Dedifferentiated amniotic fluid mesenchymal stem cell (primary cell): ENCODE data around the gene ZFP91.
A peak's percentile ranks its signal among the peaks of the same experiment; 100 is the strongest.

Source experiments
- DNase-seq: peaks from one replicate; pipeline ENCODE4 v3.0.0-alpha.2; 2016; ENCODE audit errors: extremely low spot score

ZFP91 gene

DNA sequence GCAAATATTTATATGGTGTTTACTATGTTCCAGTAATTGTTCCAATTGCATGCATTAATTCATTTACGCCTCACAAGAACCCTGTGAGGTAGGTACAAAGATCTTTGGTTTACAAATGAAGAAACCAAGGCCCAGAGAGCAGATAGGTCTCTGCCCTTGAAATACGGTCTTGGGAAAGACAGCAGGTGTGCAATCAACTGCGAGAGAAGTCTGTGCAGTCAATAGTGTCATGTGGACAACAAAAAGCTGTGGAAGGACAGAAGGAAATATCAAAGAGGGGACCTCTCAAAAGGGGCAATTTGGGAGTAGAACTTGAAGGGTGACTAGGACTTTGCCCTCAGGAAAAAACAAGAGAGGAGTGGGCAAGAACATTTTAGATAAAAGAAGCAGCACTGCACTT is 52.5 kb downstream of the ZFP91 start:
- DNase-seq: no peak

DNA sequence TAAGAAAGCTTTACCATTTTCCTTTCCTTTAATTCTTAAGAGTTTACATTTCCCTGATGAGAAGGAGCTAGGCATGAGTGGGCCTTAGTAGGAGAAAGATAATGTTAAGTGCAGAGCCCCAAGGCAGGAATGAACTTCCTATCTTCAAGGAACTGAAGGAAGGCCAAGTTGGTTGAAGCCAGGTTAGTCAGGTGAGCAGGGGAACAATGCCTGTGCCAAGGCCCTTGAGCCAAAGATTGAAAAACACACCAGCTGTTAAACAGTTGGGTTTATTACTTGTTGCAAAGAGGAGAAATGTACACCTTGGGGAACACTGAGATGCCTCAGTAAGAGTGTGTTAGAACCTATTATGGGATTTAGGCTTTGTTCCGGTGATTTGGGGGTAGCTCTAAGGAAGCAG is 53.6 kb downstream of the ZFP91 start:
- DNase-seq: no peak

DNA sequence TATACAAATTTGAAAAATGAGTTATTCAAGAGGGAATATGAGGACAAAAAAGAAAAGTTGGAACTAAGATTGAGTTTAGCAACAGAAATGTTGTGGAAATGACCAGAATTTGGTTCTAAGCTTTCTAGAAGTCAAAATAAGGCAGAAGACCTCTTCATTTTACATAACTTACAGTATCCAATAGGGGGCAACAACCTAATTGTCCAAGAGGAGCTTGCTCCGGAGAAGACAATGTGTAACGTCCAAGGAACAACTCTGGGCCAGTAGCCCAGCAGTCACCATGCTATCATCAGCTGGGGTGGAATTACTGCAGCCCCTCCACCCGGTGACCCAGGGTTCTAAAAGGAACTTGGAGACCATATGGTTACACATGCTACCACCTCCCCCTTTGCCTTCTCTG is 57.7 kb downstream of the ZFP91 start:
- no peak for DNase-seq

DNA sequence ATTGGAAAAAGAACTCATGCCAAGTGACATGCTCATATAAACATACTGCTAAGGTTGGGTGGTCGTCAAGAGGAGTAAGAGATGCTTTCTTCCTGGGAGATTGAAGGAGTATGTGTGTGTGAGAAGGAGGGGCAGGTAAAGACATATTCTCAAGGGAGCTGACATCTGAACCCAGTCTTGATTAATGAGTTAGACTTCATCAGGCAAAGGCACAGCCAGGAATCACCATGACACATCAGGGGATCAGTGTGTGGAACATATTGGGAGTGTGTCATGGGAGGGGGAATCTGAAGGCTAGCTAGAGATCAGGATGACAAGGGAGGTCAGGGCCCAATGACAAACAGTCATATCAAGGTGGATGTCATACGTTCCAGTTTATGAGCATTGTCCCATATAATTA is 58.5 kb downstream of the ZFP91 start:
- no peak for DNase-seq

- DNase-seq: no peak
Observed at GRCh38 chr11:58639103-58639502, 60.2 kb downstream of the ZFP91 start.

DNA sequence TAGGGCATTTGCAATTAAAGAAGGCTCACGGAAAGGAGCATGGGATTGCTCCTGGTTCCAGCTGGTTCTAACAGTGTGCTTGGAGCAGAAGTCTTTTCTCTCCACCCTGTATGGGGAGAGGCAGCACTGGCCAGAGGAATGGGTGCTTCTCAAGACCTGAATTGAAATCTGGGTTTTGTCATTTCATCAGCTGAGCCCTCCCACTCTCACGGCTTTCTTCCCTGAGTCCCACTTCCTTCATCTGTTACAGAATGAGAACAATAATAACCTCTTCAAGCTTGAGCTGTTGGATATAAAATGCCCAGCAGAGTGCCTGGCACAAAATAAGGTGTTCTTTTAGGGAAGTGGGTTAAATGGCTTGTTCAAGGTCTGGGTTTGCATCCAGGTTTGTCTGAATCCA is 60.8 kb downstream of the ZFP91 start:
- no peak for DNase-seq

DNA sequence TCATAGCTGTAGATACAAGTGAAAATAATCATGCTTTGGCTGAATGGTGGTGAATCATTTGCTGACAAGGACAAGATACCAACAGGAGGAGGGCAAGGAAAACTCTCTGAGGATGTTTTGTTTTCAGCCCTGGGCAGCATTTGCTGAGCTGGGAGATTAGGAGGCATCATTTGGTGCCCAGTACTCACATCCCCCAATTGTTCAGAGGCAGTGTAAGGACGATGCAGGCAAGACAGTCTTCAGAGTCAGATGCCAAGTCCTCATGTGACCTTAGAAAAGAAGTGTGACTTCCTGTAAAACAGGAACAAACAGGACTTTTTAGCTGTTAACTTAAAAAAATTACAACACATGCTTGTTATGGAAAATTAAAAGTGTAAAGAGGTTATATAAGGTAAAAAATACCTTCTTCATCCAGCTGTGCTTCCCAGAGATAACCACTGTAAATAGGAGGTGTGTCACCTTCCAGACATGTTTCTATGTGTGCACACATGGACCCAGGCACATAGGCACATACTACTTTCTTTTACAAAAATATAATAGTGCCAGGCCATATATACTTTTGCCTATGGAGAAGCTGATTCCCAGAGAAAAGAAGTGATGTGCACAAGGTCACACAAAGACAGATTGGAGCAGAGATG is 61.6 kb downstream of the ZFP91 start:
- DNase-seq: no peak

- DNase-seq: no peak
Observed at GRCh38 chr11:58641341-58641740, 62.5 kb downstream of the ZFP91 start.

GRCh38 chr11:58641803-58642581 is 63.1 kb downstream of the ZFP91 start:
- DNase-seq: no peak

DNA sequence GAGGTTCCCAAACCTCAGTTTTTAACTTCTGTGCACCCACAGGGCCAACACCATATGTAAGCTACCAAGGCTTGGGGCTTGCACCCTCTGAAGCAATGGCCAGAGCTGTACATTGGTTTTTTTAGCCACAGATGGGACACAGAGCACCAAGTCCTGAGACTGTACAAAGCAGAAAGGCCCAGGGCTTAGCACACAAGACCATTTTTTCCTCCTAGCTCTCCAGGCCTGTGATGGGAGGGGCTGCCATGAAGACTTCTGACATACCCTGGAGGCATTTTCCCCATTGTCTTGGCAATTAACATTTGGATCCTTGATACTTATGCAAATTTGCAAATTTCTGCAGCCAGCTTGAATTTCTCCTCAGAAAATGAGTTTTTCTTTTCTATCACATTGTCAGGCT is 67.0 kb downstream of the ZFP91 start:
- DNase-seq: no peak

DNA sequence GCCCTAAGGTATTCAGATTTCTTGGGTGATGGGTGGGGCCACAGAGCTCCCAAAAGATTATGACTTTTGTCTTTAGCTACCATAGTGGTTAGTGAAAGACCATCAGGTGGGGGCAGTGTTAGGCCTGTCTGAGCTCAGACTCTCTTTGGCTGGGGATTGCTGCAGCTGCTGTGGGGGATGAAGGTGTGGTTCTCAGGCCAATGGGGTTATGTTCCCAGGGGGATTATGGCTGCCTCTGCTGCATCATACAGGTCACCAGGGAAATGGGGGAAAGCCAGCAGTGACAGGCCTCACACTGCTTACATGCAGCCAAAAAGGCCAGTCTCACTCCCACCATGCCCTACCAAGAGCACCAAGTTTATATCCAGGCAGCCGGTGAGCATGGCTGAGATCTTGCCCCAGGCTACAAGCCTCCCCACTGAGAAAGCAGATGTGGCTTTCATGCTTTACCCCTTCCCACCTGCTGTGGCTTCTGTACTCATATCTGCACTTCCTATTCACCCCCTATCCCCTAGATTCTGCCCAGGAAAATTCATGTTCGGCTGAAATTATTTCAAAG is 68.4 kb downstream of the ZFP91 start:
- DNase-seq: no peak

DNA sequence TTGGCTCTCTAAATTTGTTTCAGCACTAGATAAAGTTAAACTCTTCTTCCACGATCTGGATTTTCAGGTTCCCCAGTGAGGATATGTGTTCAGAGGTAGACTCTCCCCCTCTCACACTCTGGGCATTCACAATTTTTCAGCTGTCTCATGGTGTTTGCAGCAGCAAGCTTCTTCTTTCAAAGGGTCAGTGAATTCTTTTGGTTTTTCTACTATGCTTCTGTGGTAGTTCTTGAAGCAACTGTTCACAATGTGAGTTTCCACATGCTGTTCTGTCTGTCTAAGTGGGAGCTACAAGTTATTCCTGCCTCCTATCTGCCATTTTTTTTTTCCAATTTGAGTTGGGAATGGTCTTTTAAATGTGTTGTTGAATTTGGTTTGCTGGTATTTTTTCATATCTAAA is 69.0 kb downstream of the ZFP91 start:
- no peak for DNase-seq

DNA sequence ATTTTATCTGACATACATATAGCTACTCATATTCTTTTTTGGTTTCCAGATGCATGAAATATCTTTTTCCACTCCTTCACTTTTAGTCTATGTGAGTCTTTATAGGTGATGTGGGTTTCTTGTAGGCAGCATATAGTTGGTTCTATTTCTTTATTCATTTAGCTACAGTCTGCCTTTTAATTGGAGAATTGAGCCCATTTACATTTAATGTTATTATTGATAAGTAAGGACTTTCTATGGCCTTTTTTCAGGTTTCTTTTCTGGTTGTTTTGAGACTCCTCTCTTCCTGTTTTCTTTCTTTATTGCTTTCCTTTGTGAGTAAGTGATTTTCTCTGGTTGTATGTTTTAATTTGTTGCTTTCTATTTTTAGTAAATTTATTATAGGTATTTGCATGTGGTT is 70.8 kb downstream of the ZFP91 start:
- DNase-seq: no peak

DNA sequence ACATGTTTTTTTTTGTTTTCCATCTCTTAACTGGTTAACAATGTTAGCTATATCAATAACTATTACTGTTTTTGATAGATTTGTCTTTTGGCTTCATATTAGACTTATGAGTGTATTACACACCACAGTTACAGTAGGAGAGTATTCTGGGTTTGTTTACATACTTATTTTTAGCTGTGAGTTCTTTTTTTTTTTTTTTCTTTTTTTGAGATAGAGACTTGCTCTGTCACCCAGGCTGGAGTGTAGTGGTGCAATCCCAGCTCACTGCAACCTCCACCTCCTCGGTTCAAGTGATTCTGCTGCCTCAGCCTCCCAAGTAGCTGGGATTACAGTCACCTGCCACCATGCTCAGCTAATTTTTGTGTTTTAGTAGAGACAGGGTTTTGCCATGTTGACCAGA is 71.6 kb downstream of the ZFP91 start:
- DNase-seq: no peak

DNA sequence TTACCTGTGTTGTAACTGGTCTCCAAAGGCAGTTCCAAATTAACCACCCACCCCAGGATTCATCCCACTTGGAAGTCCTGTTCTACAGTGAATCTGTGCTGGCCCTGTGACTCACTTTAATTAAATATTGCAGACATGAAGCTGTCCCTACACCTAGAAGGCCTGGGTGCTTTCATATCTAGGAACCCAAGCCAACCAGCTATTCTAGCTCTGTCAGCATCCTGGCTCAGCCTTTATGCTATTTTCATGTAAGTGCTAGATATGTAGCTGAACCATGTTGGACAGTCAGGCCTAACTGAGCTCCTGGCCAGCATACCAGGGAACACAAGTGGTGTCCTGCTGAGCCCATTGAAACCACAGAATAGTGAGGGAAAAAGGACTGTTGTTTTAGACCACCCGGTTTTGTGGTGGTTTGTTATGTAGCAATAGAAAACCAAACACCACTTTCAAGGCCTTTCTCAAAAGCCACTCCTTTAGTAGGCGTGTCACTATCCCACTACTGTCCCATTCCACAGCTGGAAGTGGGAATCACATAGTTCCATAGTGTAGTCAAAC is 73.9 kb downstream of the ZFP91 start:
- DNase-seq: no peak

- DNase-seq: peak; percentile 76
Observed at GRCh38 chr11:58654079-58654907, 75.4 kb downstream of the ZFP91 start.

DNA sequence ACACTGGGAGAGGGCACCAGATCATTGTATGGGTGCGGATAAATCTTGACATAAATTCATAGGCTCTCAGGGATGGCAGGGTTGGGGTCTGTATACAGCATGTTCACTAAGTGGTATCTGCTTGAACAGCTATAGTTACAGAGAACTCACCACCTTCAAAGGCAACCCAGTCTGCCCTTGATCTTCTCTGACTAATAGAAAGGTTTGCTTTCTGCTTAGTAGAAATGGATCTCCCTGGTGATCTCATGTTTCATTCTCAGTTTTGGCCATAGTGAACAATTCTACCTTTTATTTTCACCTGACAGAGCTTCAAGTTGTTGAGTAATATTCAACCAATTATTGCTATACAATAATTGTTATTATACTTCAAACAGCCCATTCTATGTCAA is 76.0 kb downstream of the ZFP91 start:
- DNase-seq: no peak

DNA sequence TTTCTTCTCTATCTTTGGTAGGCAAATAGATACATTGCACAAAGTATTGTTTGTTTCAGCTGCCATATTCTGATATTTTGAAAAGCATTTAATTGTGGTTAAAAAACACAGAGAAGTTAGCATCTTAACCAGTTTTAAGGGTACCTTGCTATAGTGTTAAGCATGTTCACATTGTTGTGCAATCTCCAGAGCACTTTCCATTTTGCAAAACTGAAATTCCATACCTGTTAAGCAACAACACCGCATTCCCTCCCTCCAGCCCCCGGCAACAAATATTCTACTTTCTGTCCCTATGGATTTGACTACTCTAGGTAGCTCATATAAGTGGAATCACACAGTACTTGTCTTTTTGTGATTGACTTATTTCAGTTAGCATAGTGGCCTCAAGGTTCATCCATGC is 77.5 kb downstream of the ZFP91 start:
- DNase-seq: no peak

DNA sequence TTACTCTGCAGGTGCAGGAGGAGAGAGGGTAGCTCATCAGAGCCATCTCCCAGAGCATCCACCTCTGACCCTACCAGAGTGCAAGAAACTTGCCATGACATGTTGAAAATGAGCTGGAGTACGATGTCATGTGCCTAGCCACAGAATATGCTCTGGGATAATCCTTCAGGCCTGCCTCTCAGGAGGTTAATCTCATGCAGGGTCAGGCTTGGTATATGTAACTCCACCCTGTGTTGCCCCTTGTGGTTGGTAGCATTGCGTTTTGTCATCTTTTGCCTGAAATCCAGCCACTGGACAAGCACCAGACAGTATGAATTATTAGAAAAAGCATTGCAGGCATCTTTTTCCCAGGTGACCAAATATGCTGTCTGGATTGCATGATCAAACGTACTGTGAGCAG is 79.8 kb downstream of the ZFP91 start:
- DNase-seq: no peak

DNA sequence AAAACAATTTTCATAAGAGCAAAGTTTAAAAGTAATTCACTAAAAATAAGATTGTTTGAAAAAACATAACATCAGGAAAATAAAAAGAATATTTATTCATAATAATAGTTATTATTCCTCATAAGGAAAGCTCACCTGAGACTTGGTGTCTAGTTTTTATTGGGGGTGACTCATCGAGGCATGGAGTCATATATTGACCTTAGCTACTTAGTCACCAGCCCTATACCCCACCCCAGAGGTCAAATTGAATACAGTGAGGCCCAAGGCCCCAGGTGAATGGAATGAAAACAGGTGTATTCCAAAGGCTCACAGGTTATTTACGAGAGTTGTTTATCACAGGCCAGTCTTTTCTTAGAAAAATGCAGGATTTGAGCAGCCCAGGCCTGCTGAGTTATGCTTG is 80.5 kb downstream of the ZFP91 start:
- no peak for DNase-seq

DNA sequence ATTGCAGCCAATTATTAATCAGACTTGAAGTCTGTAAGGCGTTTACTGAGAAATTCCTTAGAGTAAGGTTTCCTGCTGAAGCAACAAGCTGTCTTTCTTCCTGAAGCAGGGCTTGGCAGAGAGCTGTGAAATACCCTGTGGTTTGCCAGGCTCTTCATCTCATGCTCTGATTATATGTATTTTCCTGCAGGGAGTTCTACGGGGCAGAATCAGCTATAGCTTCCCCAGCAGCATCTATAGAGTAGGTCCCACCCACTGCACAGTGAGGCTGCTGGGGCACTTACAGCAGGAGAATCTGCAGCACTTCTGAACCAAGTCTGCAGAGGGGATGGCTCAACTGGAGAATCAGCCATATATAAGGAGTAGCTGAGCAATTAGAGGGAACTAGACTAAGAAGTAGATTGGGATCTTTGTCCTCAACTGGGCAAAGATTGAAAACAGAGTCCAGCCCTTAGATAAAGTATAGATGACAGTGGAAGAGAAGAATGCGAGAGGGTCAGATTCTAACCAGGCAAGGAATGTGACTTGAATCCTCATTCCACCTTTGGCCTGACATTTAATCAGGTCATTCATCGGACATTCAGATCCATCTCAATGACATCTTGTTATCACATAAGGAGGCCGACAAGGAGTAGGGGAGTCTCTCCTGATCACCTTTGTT is 81.2 kb downstream of the ZFP91 start:
- DNase-seq: no peak
